Erythroblast (primary cell): ENCODE measurements around the gene SLC9C2.

Experiments used
- GATA1 ChIP-seq: IDR thresholded peaks from 2 replicates; pipeline ENCODE4 v1.6.1; 2011; ENCODE audit warnings: low read depth, mild to moderate bottlenecking, control low read depth, low read length, moderate library complexity
- POLR2A ChIP-seq: IDR thresholded peaks from 2 replicates; pipeline ENCODE4 v1.6.1; 2011; ENCODE audit warnings: mild to moderate bottlenecking, low read length

GRCh38 chr1:173489929-173490328, 112.9 kb downstream of the SLC9C2 start:
- no peak for TF ChIP-seq POLR2A
- no peak for TF ChIP-seq GATA1
